ENCODE data around the gene SCAMP2.

DNA sequence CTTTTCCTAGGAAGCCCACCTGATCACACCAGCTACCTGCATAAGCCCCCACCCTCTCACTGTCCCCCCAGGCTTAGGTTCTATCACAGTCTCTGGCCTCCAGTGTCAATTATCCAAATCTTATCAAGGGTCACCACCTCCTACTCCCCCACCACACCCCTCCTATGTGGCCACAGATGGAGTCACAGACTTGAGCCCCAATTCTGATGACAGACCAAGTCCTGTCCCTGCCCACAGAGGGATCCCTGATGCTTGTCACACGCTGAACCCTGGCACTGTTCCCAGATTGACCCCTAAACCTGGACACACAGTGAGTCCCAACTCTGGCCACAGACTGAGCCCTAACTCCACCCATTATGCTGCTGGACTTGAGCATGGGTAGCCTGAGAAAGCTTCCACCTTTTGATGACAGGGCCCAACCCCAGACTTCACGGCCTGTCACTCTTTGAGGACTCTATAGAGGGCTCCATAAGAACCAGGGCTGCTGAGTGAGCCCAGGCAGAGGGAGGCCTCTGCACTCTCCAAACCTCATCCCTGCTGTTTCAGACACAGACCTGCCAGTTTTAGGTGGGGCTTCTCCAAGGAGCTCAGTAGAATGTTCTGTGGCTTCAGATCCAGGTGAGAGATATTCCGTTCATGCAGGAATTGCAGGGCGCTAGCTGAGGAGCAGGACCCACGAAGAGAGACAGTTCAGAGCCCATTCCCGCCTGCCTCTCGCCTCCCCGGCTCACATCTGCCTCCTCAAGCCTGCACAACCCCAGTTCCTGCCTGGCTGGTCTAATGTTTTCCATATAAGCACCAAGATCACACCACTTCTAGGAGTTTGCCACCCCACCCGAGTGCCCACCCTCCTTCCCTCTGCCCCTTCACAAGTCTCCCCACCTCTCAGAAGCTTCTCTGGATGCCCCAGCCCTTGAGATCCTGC, 32.1 kb downstream of the SCAMP2 start:
- TF ChIP-seq POLR2A (IDR thresholded peaks at IDR 0.05): no peak
- TF ChIP-seq, protein P1, sequence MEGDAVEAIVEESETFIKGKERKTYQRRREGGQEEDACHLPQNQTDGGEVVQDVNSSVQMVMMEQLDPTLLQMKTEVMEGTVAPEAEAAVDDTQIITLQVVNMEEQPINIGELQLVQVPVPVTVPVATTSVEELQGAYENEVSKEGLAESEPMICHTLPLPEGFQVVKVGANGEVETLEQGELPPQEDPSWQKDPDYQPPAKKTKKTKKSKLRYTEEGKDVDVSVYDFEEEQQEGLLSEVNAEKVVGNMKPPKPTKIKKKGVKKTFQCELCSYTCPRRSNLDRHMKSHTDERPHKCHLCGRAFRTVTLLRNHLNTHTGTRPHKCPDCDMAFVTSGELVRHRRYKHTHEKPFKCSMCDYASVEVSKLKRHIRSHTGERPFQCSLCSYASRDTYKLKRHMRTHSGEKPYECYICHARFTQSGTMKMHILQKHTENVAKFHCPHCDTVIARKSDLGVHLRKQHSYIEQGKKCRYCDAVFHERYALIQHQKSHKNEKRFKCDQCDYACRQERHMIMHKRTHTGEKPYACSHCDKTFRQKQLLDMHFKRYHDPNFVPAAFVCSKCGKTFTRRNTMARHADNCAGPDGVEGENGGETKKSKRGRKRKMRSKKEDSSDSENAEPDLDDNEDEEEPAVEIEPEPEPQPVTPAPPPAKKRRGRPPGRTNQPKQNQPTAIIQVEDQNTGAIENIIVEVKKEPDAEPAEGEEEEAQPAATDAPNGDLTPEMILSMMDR (IDR thresholded peaks at IDR 0.05): no peak
